Measurements from ENCODE around the gene ROMO1. TPM values are rescaled to one million over a fixed set of nuclear protein-coding genes. Genes with fewer than 3 reads are reported as not detected.

The ROMO1 gene
- total and polyA plus RNA-seq, 11 donors = 120 to 591 (median 177) TPM

- H3K4me1 ChIP-seq = peaks cover 15 to 74% (median 63%) of the 10 kb centered on the region in 12 donors
- no peaks in the 10 kb centered on the region for H3K27me3 ChIP-seq
- intact Hi-C loops (cut with DNase I) = loop anchor here in 3 of 10 donors (10.0 kb wide), 1 partner anchor 154 kb away; no protein-coding TSS in a partner anchor
- 28 to 47% (median 29%) methylated on average over 4 of the region's 4 CpGs for WGBS, 4 donors
- no peaks in the 10 kb centered on the region for H3K9me3 ChIP-seq
- TF ChIP-seq, protein P1, sequence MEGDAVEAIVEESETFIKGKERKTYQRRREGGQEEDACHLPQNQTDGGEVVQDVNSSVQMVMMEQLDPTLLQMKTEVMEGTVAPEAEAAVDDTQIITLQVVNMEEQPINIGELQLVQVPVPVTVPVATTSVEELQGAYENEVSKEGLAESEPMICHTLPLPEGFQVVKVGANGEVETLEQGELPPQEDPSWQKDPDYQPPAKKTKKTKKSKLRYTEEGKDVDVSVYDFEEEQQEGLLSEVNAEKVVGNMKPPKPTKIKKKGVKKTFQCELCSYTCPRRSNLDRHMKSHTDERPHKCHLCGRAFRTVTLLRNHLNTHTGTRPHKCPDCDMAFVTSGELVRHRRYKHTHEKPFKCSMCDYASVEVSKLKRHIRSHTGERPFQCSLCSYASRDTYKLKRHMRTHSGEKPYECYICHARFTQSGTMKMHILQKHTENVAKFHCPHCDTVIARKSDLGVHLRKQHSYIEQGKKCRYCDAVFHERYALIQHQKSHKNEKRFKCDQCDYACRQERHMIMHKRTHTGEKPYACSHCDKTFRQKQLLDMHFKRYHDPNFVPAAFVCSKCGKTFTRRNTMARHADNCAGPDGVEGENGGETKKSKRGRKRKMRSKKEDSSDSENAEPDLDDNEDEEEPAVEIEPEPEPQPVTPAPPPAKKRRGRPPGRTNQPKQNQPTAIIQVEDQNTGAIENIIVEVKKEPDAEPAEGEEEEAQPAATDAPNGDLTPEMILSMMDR (IDR thresholded peaks at IDR 0.05) = no peak
- no peak for TF ChIP-seq POLR2A (IDR thresholded peaks at IDR 0.05)
- ATAC-seq = no peak
- H3K27ac ChIP-seq = no peak overlapping the region
- no peak for DNase-seq
- H3K36me3 ChIP-seq = peaks cover 0 to 100% (median 100%) of the 10 kb centered on the region in 9 donors
- H3K4me3 ChIP-seq = no peak overlapping the region
These were observed 31.6 kb downstream of the ROMO1 start for GRCh38 chr20:35730583-35731468.

GRCh38 chr20:35731469-35731788 lies 32.2 kb downstream of the ROMO1 start:
- H3K27ac ChIP-seq = no peak overlapping the region
- intact Hi-C loops (cut with DNase I) = loop anchor here in 3 of 10 donors (10.0 kb wide), 1 partner anchor 153 kb away; no protein-coding TSS in a partner anchor
- 48 to 58% (median 54%) methylated on average over 2 of the region's 2 CpGs for WGBS, 4 donors
- no peak overlapping the region for H3K4me3 ChIP-seq
- TF ChIP-seq, protein P1 (IDR thresholded peaks at IDR 0.05) = no peak
- H3K4me1 ChIP-seq = peaks cover 21 to 80% (median 69%) of the 10 kb centered on the region in 12 donors
- no peaks in the 10 kb centered on the region for H3K9me3 ChIP-seq
- no peak for ATAC-seq
- no peak for DNase-seq
- H3K36me3 ChIP-seq = peaks cover 0 to 100% (median 100%) of the 10 kb centered on the region in 9 donors
- H3K27me3 ChIP-seq = no peaks in the 10 kb centered on the region

DNA sequence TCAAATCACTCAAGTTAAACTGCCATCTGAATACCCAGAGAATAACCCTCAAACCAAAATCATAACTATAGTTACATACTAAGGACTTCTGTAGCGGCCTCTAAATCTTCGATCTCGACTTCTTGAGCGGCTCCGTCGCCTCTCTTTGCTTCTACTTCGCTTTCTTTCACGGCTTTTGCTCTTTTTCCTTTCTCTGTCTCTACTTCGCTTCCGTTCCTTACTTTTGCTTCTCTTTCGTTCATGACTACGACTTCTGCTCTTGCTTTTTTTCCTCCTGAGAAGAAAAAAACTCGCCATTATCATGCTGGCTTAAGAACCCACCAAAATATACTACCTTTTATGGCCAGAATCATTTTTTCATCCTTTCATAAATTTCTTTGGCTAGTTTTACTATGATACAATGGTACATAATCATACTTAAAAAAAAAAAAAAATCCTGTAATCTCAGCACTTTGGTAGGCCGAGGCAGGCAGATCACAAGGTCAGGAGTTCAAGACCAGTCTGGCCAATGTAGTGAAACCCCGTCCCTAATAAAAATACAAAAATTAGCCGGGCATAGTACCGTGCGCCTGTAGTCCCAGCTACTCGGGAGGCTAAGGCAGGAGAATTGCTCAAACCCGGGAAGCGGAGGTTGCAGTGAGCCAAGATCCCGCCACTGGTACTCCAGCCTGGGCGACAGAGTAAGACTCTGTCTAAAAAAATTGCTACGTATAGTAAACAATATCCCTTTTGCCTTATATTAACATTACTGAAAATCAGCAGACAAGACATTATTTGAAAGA lies 32.8 kb downstream of the ROMO1 start:
- TF ChIP-seq, protein P1 (IDR thresholded peaks at IDR 0.05) = no peak
- no peak for TF ChIP-seq POLR2A (IDR thresholded peaks at IDR 0.05)
- intact Hi-C loops (cut with DNase I) = loop anchor here in 4 of 10 donors (1.0 to 10.0 kb wide), 2 partner anchors 19 to 153 kb away; no protein-coding TSS in a partner anchor
- Histone ChIP-seq H3K27ac (no peak overlapping the region), H3K27me3 (no peaks in the 10 kb centered on the region), H3K36me3 (peaks cover 0 to 100% (median 100%) of the 10 kb centered on the region in 9 donors), H3K9me3 (no peaks in the 10 kb centered on the region), H3K4me3 (no peak overlapping the region), H3K4me1 (peaks cover 22 to 84% (median 72%) of the 10 kb centered on the region in 12 donors)
- WGBS, 4 donors = 76 to 87% (median 81%) methylated on average over 24 of the region's 24 CpGs
- ATAC-seq (no peak), DNase-seq (no peak)

DNA sequence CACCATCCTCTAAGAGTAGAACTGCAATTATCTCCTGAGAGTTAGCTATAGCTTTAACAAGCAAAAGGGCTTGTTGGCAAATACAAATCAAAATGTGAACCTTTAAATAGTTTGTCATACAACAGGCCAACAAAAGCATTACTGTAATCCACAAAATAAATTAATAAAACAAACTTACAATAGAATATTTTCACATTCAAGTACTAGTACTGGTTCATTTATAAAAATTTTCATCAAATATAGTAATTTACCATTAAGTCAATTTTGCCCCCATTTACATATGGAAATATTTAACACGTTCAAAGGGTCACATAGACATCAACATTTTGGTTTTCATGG lies 33.4 kb downstream of the ROMO1 start:
- H3K27ac ChIP-seq = no peak overlapping the region
- ATAC-seq (no peak), DNase-seq (no peak)
- peaks cover 25 to 88% (median 73%) of the 10 kb centered on the region in 12 donors for H3K4me1 ChIP-seq
- TF ChIP-seq, protein P1 (IDR thresholded peaks at IDR 0.05) = no peak
- TF ChIP-seq POLR2A (IDR thresholded peaks at IDR 0.05) = no peak
- H3K27me3 ChIP-seq = no peaks in the 10 kb centered on the region
- intact Hi-C loops (cut with DNase I) = loop anchor here in 4 of 10 donors (1.0 to 10.0 kb wide), 2 partner anchors 19 to 152 kb away; no protein-coding TSS in a partner anchor
- no peak overlapping the region for H3K4me3 ChIP-seq
- WGBS, 4 donors = 36 to 57% (median 47%) methylated on average over 1 of the region's 1 CpG
- no peaks in the 10 kb centered on the region for H3K9me3 ChIP-seq
- peaks cover 0 to 100% (median 100%) of the 10 kb centered on the region in 9 donors for H3K36me3 ChIP-seq
